Dermis microvascular lymphatic vessel endothelial cell (primary cell): ENCODE data around the gene MST1R. TPM values are rescaled to one million over a fixed set of nuclear protein-coding genes. Genes with fewer than 3 reads are reported as not detected.
"Not testable (repeated sequence)": the region's sequence is repeated elsewhere in the genome, so short reads cannot be mapped to it uniquely, and the experiment has no call there.

Experiments used
- DNase-seq, 2 donors: peaks; one replicate each; pipeline versions ENCODE4 v3.0.0 to v3.0.0-alpha.2; 2010; ENCODE audit warnings: low read depth in 2 of 2
- total RNA-seq: library from RNA; depleted of rRNA; stranded (reverse); fragments of >200 nt; gene quantifications from 2 replicates; pipeline ENCODE4 v1.2.1, GENCODE V29; 2014

MST1R gene
- total RNA-seq, 1 donor from 2014 or later = 0.13 TPM

- DNase-seq = no peak
These were observed 7.9 kb upstream of the MST1R start for GRCh38 chr3:49911611-49912010.

GRCh38 chr3:49911124-49911420, 7.4 kb upstream of the MST1R start:
- no peak for DNase-seq

- DNase-seq = no peak
These were observed 6.9 kb upstream of the MST1R start for GRCh38 chr3:49910409-49911123.

GRCh38 chr3:49908373-49909199, 4.9 kb upstream of the MST1R start:
- DNase-seq = no peak

- peak; percentile 17 to 55 for DNase-seq
These were observed 2.5 kb upstream of the MST1R start for GRCh38 chr3:49906073-49906743.

- not testable (repeated sequence) for DNase-seq
These were observed 775 bp upstream of the MST1R start for GRCh38 chr3:49904448-49904847.

- no peak for DNase-seq
These were observed 945 bp downstream of the MST1R start for GRCh38 chr3:49902511-49903345.

- DNase-seq = no peak
These were observed 2.0 kb downstream of the MST1R start for GRCh38 chr3:49901366-49902339.

GRCh38 chr3:49900491-49901153, 3.1 kb downstream of the MST1R start:
- DNase-seq = no peak

GRCh38 chr3:49899815-49900214, 3.9 kb downstream of the MST1R start:
- DNase-seq = peak in 1 of 2 donors; percentile 34

GRCh38 chr3:49898991-49899390, 4.7 kb downstream of the MST1R start:
- DNase-seq = no peak

GRCh38 chr3:49896345-49896744, 7.3 kb downstream of the MST1R start:
- DNase-seq = no peak

- no peak for DNase-seq
These were observed 7.9 kb downstream of the MST1R start for GRCh38 chr3:49895791-49896190.

GRCh38 chr3:49889296-49889695, 14.4 kb downstream of the MST1R start:
- no peak for DNase-seq

- DNase-seq = no peak
These were observed 16.8 kb downstream of the MST1R start for GRCh38 chr3:49886922-49887265.

- DNase-seq = no peak
These were observed 19.7 kb downstream of the MST1R start for GRCh38 chr3:49883998-49884397.

- no peak for DNase-seq
These were observed 21.5 kb downstream of the MST1R start for GRCh38 chr3:49882166-49882565.

GRCh38 chr3:49880581-49881315, 22.9 kb downstream of the MST1R start:
- no peak for DNase-seq

GRCh38 chr3:49879721-49880120, 24.0 kb downstream of the MST1R start:
- no peak for DNase-seq
